CD14-positive monocyte (primary cell): Measurements from ENCODE around the gene KRTAP4-2. TPM values are rescaled to one million over a fixed set of nuclear protein-coding genes. Genes with fewer than 3 reads are reported as not detected.

Experiments
- DNase-seq, 3 donors: peaks; one replicate each; pipeline ENCODE4 v3.0.0-alpha.2; 2011 to 2022
- H2AFZ ChIP-seq: 2 replicates; pipeline ENCODE4 v1.6.0; 2012; ENCODE audit warnings: mild to moderate bottlenecking, low read depth, low read length, inconsistent platforms; ENCODE audit not compliant: insufficient read depth, poor library complexity, severe bottlenecking
- H3K27ac ChIP-seq, 2 donors: 1 replicate in 1 of 2; 2 replicates in 1 of 2; pipeline ENCODE4 v1.5.1; 2012 to 2013; ENCODE audit warnings: low read length in 2 of 2, control low read depth in 1 of 2, inconsistent platforms in 1 of 2, low read depth in 1 of 2, mild to moderate bottlenecking in 1 of 2
- H3K27me3 ChIP-seq, 2 donors: one replicate each; pipeline versions ENCODE4 v1.6.0 to v1.6.1; 2011 to 2013; ENCODE audit warnings: low read length in 2 of 2; ENCODE audit not compliant: control insufficient read depth in 2 of 2, insufficient read depth in 2 of 2
- H3K36me3 ChIP-seq, 2 donors: replicated peaks in 1 of 2; 1 replicate in 1 of 2; 2 replicates in 1 of 2; pipeline versions ENCODE4 v1.5.1 to v1.6.1; 2012 to 2013; ENCODE audit warnings: low read length in 2 of 2, control low read depth in 1 of 2, inconsistent platforms in 1 of 2, mild to moderate bottlenecking in 1 of 2; ENCODE audit not compliant: insufficient read depth in 2 of 2, control insufficient read depth in 1 of 2
- H3K4me1 ChIP-seq, 2 donors: 1 replicate in 1 of 2; 2 replicates in 1 of 2; pipeline versions ENCODE4 v1.5.1 to v1.6.1; 2012 to 2013; ENCODE audit warnings: low read length in 2 of 2, control low read depth in 1 of 2, inconsistent platforms in 1 of 2, mild to moderate bottlenecking in 1 of 2, moderate library complexity in 1 of 2; ENCODE audit not compliant: insufficient read depth in 2 of 2, control insufficient read depth in 1 of 2
- H3K4me2 ChIP-seq: replicated peaks from 2 replicates; pipeline ENCODE3; 2012; ENCODE audit warnings: low read length, moderate library complexity, mild to moderate bottlenecking; ENCODE audit not compliant: poor library complexity, severe bottlenecking; ENCODE audit errors: extremely low read depth
- H3K4me3 ChIP-seq, 3 experiments: fragments of 200-600 bp in 1 of 3; sonication (generic) in 1 of 3; replicated peaks in 1 of 3; 1 replicate in 2 of 3; 2 replicates in 1 of 3; pipeline ENCODE4 v1.5.1; 2011 to 2013; ENCODE audit warnings: low read length in 3 of 3, mild to moderate bottlenecking in 3 of 3, control low read depth in 2 of 3, low read depth in 2 of 3, inconsistent platforms in 1 of 3, moderate library complexity in 1 of 3
- H3K79me2 ChIP-seq: 2 replicates; pipeline ENCODE4 v1.6.0; 2012; ENCODE audit warnings: mild to moderate bottlenecking, control low read depth, inconsistent platforms, low read length, moderate library complexity; ENCODE audit not compliant: insufficient read depth
- H3K9ac ChIP-seq: 2 replicates; pipeline ENCODE4 v1.6.0; 2017; ENCODE audit warnings: low read length, mild to moderate bottlenecking; ENCODE audit not compliant: insufficient read depth, poor library complexity, severe bottlenecking
- H3K9me3 ChIP-seq, 2 donors: replicated peaks in 1 of 2; 1 replicate in 1 of 2; 2 replicates in 1 of 2; pipeline versions ENCODE4 v1.5.1 to v1.6.1; 2012 to 2013; ENCODE audit warnings: low read length in 2 of 2, control low read depth in 1 of 2; ENCODE audit not compliant: control insufficient read depth in 1 of 2, insufficient read depth in 1 of 2
- H4K20me1 ChIP-seq: 2 replicates; pipeline ENCODE4 v1.6.0; 2012; ENCODE audit warnings: mild to moderate bottlenecking, low read length, control low read depth, moderate library complexity; ENCODE audit not compliant: insufficient read depth
- H3K27ac Mint-ChIP-seq, 7 donors: one replicate each; pipeline ENCODE4 v1.8.0; 2020; ENCODE audit warnings: mild to moderate bottlenecking in 7 of 7, mixed read lengths in 7 of 7, moderate library complexity in 6 of 7, inconsistent platforms in 2 of 7
- H3K27me3 Mint-ChIP-seq, 3 donors: one replicate each; pipeline ENCODE4 v1.8.0; 2021 to 2022; ENCODE audit warnings: low read depth in 3 of 3, mild to moderate bottlenecking in 3 of 3, mixed read lengths in 3 of 3, moderate library complexity in 3 of 3, inconsistent platforms in 1 of 3
- H3K36me3 Mint-ChIP-seq, 2 donors: one replicate each; pipeline ENCODE4 v1.8.0; 2020; ENCODE audit warnings: mixed read lengths in 2 of 2, inconsistent platforms in 1 of 2, mild to moderate bottlenecking in 1 of 2
- H3K4me1 Mint-ChIP-seq: one replicate; pipeline ENCODE4 v1.8.0; 2020; ENCODE audit warnings: mild to moderate bottlenecking, mixed read lengths
- H3K4me3 Mint-ChIP-seq, 2 donors: one replicate each; pipeline ENCODE4 v1.8.0; 2020; ENCODE audit warnings: mild to moderate bottlenecking in 2 of 2, mixed read lengths in 2 of 2, moderate library complexity in 1 of 2
- H3K9me3 Mint-ChIP-seq, 7 donors: one replicate each; pipeline ENCODE4 v1.8.0; 2020 to 2022; ENCODE audit warnings: mixed read lengths in 7 of 7, mild to moderate bottlenecking in 6 of 7, moderate library complexity in 6 of 7, inconsistent platforms in 2 of 7
- WGBS: methylation state at CpG from one replicate; pipeline ENCODE4 v1.1.5; 2013; ENCODE audit warnings: missing lambda C conversion rate; ENCODE audit not compliant: insufficient coverage; 5-methylcytosine and 5-hydroxymethylcytosine counted together
- intact Hi-C, 2 donors: fragments of 100-400 bp; cut with micrococcal nuclease; formaldehyde crosslinking; loops; one replicate each; pipeline versions ENCODE4 v1.15.0 to v1.15.1; 2023
- polyA plus RNA-seq, 3 donors: library from polyadenylated mRNA; depleted of rRNA in 1 of 3; unstranded in 2 of 3; stranded (reverse) in 1 of 3; fragments of 300-500 nt in 2 of 3; fragments of >200 nt in 1 of 3; fragmentation: Illumina TruSeq in 2 of 3; gene quantifications; 1 replicate in 2 of 3; 2 replicates in 1 of 3; pipeline ENCODE4 v1.2.3, GENCODE V29; 2012 to 2021
- TF ChIP-seq, protein P1 (sequence below): fragments of 200-600 bp; IDR thresholded peaks from one replicate; pipeline ENCODE4 v1.8.0; 2022; ENCODE audit warnings: antibody characterized with exemption, mild to moderate bottlenecking

Gene KRTAP4-2
- polyA plus RNA-seq, 3 donors, result not detected

DNA sequence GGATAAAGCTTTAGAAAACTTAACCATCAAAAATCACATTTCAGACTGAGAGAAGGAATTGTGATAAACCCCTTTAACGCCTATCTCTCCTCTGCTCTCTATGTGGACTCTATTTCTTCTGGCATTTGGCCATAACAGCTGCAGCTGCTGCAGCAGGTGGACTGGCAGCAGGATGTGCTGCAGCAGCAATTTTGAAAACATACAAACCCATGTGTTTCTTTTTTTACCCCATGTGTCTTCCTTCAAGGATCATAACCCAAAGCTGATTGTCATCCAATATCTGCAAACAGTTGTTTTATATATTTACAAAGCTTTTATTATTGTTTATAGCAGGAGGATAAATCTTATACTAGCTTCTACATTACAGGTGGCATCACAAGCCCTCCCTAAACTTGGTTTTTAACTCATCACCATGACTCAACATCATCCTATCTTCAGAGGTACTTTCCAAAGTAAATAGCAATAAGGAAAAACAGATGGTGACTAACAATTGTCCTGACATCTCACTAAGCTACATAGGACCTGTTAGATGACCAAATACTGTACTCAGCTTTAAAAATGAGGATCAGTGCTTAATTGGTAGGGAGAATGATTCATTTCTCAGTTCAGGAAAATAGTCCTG lies 33.9 kb upstream of the KRTAP4-2 start:
- Mint-ChIP-seq H3K36me3 (no peaks in the 10 kb centered on the region), H3K9me3 (peaks cover 0 to 8% (median 0%) of the 10 kb centered on the region in 7 donors), H3K27me3 (peaks cover 0 to 22% (median 9%) of the 10 kb centered on the region in 3 donors), H3K27ac (no peak overlapping the region), H3K4me1 (no peaks in the 10 kb centered on the region), H3K4me3 (no peak overlapping the region)
- Histone ChIP-seq H3K9me3 (no peaks in the 10 kb centered on the region), H3K4me1 (no peaks in the 10 kb centered on the region), H3K27ac (no peak overlapping the region), H3K79me2 (no peaks in the 10 kb centered on the region), H3K36me3 (no peaks in the 10 kb centered on the region), H3K4me2 (no peak overlapping the region), H3K27me3 (no peaks in the 10 kb centered on the region), H3K4me3 (no peak overlapping the region), H3K9ac (no peak overlapping the region), H2AFZ (no peak overlapping the region), H4K20me1 (no peaks in the 10 kb centered on the region)
- intact Hi-C loops, result no loop called here
- WGBS, result 80% methylated on average over 1 of the region's 1 CpG
- peak in 1 of 3 donors; percentile 7 for DNase-seq
- TF ChIP-seq, protein P1, sequence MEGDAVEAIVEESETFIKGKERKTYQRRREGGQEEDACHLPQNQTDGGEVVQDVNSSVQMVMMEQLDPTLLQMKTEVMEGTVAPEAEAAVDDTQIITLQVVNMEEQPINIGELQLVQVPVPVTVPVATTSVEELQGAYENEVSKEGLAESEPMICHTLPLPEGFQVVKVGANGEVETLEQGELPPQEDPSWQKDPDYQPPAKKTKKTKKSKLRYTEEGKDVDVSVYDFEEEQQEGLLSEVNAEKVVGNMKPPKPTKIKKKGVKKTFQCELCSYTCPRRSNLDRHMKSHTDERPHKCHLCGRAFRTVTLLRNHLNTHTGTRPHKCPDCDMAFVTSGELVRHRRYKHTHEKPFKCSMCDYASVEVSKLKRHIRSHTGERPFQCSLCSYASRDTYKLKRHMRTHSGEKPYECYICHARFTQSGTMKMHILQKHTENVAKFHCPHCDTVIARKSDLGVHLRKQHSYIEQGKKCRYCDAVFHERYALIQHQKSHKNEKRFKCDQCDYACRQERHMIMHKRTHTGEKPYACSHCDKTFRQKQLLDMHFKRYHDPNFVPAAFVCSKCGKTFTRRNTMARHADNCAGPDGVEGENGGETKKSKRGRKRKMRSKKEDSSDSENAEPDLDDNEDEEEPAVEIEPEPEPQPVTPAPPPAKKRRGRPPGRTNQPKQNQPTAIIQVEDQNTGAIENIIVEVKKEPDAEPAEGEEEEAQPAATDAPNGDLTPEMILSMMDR, result no peak

DNA sequence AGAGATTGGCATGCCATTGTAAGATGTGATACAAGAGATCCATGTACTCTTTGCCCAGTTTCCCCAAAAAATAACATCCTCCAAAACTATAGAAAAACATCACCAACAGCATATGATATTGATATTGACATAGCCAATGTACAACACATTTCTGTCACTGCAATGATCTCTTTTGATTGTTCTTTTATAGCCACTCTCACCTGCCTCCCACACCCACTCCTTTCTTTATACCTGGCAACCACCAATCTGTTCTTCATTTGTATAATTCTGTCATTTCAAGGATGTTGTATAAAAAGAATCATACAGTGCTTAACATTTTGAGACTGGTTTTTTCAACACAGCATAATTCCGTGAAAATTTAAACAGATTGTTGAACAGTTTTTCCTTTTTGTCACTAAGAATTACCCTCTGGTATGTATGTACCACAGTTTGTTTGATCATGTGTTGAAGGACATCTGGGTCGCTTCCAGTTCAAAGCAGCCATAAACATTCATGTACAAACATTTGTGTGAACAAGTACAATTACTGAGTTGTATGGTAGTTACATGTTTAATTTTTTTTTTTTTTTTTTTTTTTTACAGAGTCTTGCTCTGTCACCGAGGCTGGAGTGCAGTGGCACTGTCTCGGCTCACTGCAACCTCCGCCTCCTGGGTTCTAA lies 21.5 kb upstream of the KRTAP4-2 start:
- Histone ChIP-seq H3K4me3 (no peak overlapping the region), H2AFZ (no peak overlapping the region), H3K4me2 (no peak overlapping the region), H3K4me1 (no peaks in the 10 kb centered on the region), H3K36me3 (no peaks in the 10 kb centered on the region), H4K20me1 (no peaks in the 10 kb centered on the region), H3K27ac (no peak overlapping the region), H3K9ac (no peak overlapping the region), H3K27me3 (no peaks in the 10 kb centered on the region), H3K9me3 (no peaks in the 10 kb centered on the region), H3K79me2 (no peaks in the 10 kb centered on the region)
- Mint-ChIP-seq H3K27ac (no peak overlapping the region), H3K9me3 (peaks cover 0 to 8% (median 0%) of the 10 kb centered on the region in 7 donors), H3K4me1 (no peaks in the 10 kb centered on the region), H3K4me3 (no peak overlapping the region), H3K27me3 (peaks cover 0 to 3% (median 2%) of the 10 kb centered on the region in 3 donors), H3K36me3 (no peaks in the 10 kb centered on the region)
- intact Hi-C loops, result no loop called here
- DNase-seq, result no peak
- 95% methylated on average over 3 of the region's 5 CpGs for WGBS
- TF ChIP-seq, protein P1, result no peak
